IPS-15b (cell line): Measurements from ENCODE around the gene OLFML1.

Experiments used
- H3K27me3 ChIP-seq: one replicate; pipeline ENCODE4 v1.6.1; 2013; ENCODE audit warnings: low read length; ENCODE audit not compliant: control insufficient read depth, insufficient read depth
- H3K36me3 ChIP-seq: one replicate; pipeline ENCODE4 v1.6.1; 2013; ENCODE audit warnings: low read length; ENCODE audit not compliant: control insufficient read depth, insufficient read depth
- H3K4me1 ChIP-seq: one replicate; pipeline ENCODE4 v1.6.1; 2013; ENCODE audit warnings: mild to moderate bottlenecking, low read length; ENCODE audit not compliant: control insufficient read depth, insufficient read depth
- H3K4me3 ChIP-seq: one replicate; pipeline ENCODE4 v1.5.1; 2013; ENCODE audit warnings: low read depth, low read length
- H3K9ac ChIP-seq: one replicate; pipeline ENCODE4 v1.6.1; 2013; ENCODE audit warnings: low read depth, mild to moderate bottlenecking, low read length
- H3K9me3 ChIP-seq: one replicate; pipeline ENCODE4 v1.6.1; 2013; ENCODE audit warnings: mild to moderate bottlenecking, low read length; ENCODE audit not compliant: control insufficient read depth, insufficient read depth

OLFML1 gene

GRCh38 chr11:7524462-7525235 is 39.3 kb downstream of the OLFML1 start:
- Histone ChIP-seq H3K36me3 (no peaks in the 10 kb centered on the region), H3K9ac (no peak overlapping the region), H3K27me3 (no peaks in the 10 kb centered on the region), H3K4me3 (no peak overlapping the region), H3K9me3 (no peaks in the 10 kb centered on the region), H3K4me1 (no peaks in the 10 kb centered on the region)

- Histone ChIP-seq H3K4me3 (no peak overlapping the region), H3K27me3 (no peaks in the 10 kb centered on the region)
Measured at GRCh38 chr11:7525424-7525823, 40.1 kb downstream of the OLFML1 start.

GRCh38 chr11:7527029-7527428 is 41.7 kb downstream of the OLFML1 start:
- Histone ChIP-seq H3K4me3 (no peak overlapping the region), H3K4me1 (no peaks in the 10 kb centered on the region), H3K27me3 (no peaks in the 10 kb centered on the region), H3K9ac (no peak overlapping the region), H3K36me3 (no peaks in the 10 kb centered on the region), H3K9me3 (no peaks in the 10 kb centered on the region)

More at GRCh38 chr11:7525424-7525823, 40.1 kb downstream of the OLFML1 start:
- H3K9me3 ChIP-seq, result no peaks in the 10 kb centered on the region
- H3K4me1 ChIP-seq, result no peaks in the 10 kb centered on the region
- H3K9ac ChIP-seq, result no peak overlapping the region
- no peaks in the 10 kb centered on the region for H3K36me3 ChIP-seq

GRCh38 chr11:7528514-7529049 is 43.3 kb downstream of the OLFML1 start:
- Histone ChIP-seq H3K9me3 (no peaks in the 10 kb centered on the region), H3K4me3 (no peak overlapping the region), H3K27me3 (no peaks in the 10 kb centered on the region), H3K36me3 (no peaks in the 10 kb centered on the region), H3K4me1 (no peaks in the 10 kb centered on the region), H3K9ac (no peak overlapping the region)

- Histone ChIP-seq H3K4me1 (no peaks in the 10 kb centered on the region), H3K9ac (no peak overlapping the region), H3K9me3 (no peaks in the 10 kb centered on the region), H3K4me3 (no peak overlapping the region), H3K27me3 (no peaks in the 10 kb centered on the region), H3K36me3 (no peaks in the 10 kb centered on the region)
Measured at GRCh38 chr11:7530013-7530640, 44.8 kb downstream of the OLFML1 start.

GRCh38 chr11:7531011-7531410 is 45.7 kb downstream of the OLFML1 start:
- H3K27me3 ChIP-seq, result no peaks in the 10 kb centered on the region
- H3K4me3 ChIP-seq, result no peak overlapping the region
- H3K36me3 ChIP-seq, result no peaks in the 10 kb centered on the region
- no peaks in the 10 kb centered on the region for H3K4me1 ChIP-seq
- H3K9ac ChIP-seq, result no peak overlapping the region
- no peaks in the 10 kb centered on the region for H3K9me3 ChIP-seq

GRCh38 chr11:7532405-7533145 is 47.3 kb downstream of the OLFML1 start:
- H3K27me3 ChIP-seq, result no peaks in the 10 kb centered on the region
- no peak overlapping the region for H3K9ac ChIP-seq
- H3K4me3 ChIP-seq, result no peak overlapping the region
- no peaks in the 10 kb centered on the region for H3K4me1 ChIP-seq
- H3K9me3 ChIP-seq, result no peaks in the 10 kb centered on the region
- no peaks in the 10 kb centered on the region for H3K36me3 ChIP-seq

- H3K9ac ChIP-seq, result no peak overlapping the region
Measured at GRCh38 chr11:7533199-7534041, 48.1 kb downstream of the OLFML1 start.

GRCh38 chr11:7534042-7534378 is 48.7 kb downstream of the OLFML1 start:
- no peaks in the 10 kb centered on the region for H3K36me3 ChIP-seq
- H3K4me1 ChIP-seq, result no peaks in the 10 kb centered on the region
- no peak overlapping the region for H3K9ac ChIP-seq
- no peaks in the 10 kb centered on the region for H3K27me3 ChIP-seq
- no peaks in the 10 kb centered on the region for H3K9me3 ChIP-seq
- no peak overlapping the region for H3K4me3 ChIP-seq

More at GRCh38 chr11:7533199-7534041, 48.1 kb downstream of the OLFML1 start:
- H3K27me3 ChIP-seq, result no peaks in the 10 kb centered on the region
- H3K4me1 ChIP-seq, result no peaks in the 10 kb centered on the region
- no peaks in the 10 kb centered on the region for H3K9me3 ChIP-seq
- no peak overlapping the region for H3K4me3 ChIP-seq
- H3K36me3 ChIP-seq, result no peaks in the 10 kb centered on the region

- H3K4me3 ChIP-seq, result no peak overlapping the region
- no peaks in the 10 kb centered on the region for H3K4me1 ChIP-seq
- no peak overlapping the region for H3K9ac ChIP-seq
- H3K9me3 ChIP-seq, result no peaks in the 10 kb centered on the region
- H3K27me3 ChIP-seq, result no peaks in the 10 kb centered on the region
- no peaks in the 10 kb centered on the region for H3K36me3 ChIP-seq
Measured at GRCh38 chr11:7536100-7536499, 50.8 kb downstream of the OLFML1 start.

- no peak overlapping the region for H3K4me3 ChIP-seq
- no peaks in the 10 kb centered on the region for H3K27me3 ChIP-seq
- no peak overlapping the region for H3K9ac ChIP-seq
- H3K36me3 ChIP-seq, result no peaks in the 10 kb centered on the region
- H3K4me1 ChIP-seq, result no peaks in the 10 kb centered on the region
- H3K9me3 ChIP-seq, result no peaks in the 10 kb centered on the region
Measured at GRCh38 chr11:7537265-7537664, 52.0 kb downstream of the OLFML1 start.
